Left ventricle myocardium inferior (tissue), 1 donor: ENCODE measurements around the gene RAB6B. TPM values are rescaled to one million over a fixed set of nuclear protein-coding genes. Genes with fewer than 3 reads are reported as not detected.

Source experiments
- DNase-seq: peaks from one replicate; pipeline ENCODE4 v3.0.0-alpha.2; 2020
- H3K27ac ChIP-seq: fragments of 200-600 bp; replicated peaks from 2 replicates; pipeline ENCODE4 v1.8.0; 2021
- H3K27me3 ChIP-seq: fragments of 200-600 bp; 2 replicates; pipeline ENCODE4 v1.8.0; 2021; ENCODE audit warnings: low read depth
- H3K36me3 ChIP-seq: fragments of 200-600 bp; 2 replicates; pipeline ENCODE4 v1.8.0; 2021
- H3K4me1 ChIP-seq: fragments of 200-600 bp; 2 replicates; pipeline ENCODE4 v1.8.0; 2021
- H3K4me3 ChIP-seq: fragments of 200-600 bp; 2 replicates; pipeline ENCODE4 v1.8.0; 2021; ENCODE audit warnings: mild to moderate bottlenecking, moderate library complexity
- H3K9me3 ChIP-seq: fragments of 200-600 bp; replicated peaks from 2 replicates; pipeline ENCODE4 v1.8.0; 2021
- intact Hi-C: fragments of 100-400 bp; cut with micrococcal nuclease; formaldehyde crosslinking; loops from one replicate; pipeline ENCODE4 v1.11.0; 2022
- total RNA-seq: library from RNA; stranded (reverse); fragmentation: NEBNext Ultra II Directional; extraction: Animal tissue kit (Norgen Biotek cat#: 25700); gene quantifications from one replicate; pipeline ENCODE4 v1.2.1, GENCODE V29; 2021
- TF ChIP-seq, protein P1 (sequence below): fragments of 200-600 bp; IDR thresholded peaks from 2 replicates; pipeline ENCODE4 v1.8.0; 2021; ENCODE audit warnings: antibody characterized with exemption, mild to moderate bottlenecking, borderline replicate concordance
- donor health status: DM: no; HTN: yes; CAD: no; lungs with severe emphysema.

RAB6B gene
- total RNA-seq, 1 donor from 2014 or later, result 59.1 TPM

GRCh38 chr3:133874761-133875438 is 20.8 kb downstream of the RAB6B start:
- TF ChIP-seq, protein P1, sequence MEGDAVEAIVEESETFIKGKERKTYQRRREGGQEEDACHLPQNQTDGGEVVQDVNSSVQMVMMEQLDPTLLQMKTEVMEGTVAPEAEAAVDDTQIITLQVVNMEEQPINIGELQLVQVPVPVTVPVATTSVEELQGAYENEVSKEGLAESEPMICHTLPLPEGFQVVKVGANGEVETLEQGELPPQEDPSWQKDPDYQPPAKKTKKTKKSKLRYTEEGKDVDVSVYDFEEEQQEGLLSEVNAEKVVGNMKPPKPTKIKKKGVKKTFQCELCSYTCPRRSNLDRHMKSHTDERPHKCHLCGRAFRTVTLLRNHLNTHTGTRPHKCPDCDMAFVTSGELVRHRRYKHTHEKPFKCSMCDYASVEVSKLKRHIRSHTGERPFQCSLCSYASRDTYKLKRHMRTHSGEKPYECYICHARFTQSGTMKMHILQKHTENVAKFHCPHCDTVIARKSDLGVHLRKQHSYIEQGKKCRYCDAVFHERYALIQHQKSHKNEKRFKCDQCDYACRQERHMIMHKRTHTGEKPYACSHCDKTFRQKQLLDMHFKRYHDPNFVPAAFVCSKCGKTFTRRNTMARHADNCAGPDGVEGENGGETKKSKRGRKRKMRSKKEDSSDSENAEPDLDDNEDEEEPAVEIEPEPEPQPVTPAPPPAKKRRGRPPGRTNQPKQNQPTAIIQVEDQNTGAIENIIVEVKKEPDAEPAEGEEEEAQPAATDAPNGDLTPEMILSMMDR, result no peak
- intact Hi-C loops, result no loop called here
- H3K27ac ChIP-seq, result no peak overlapping the region

GRCh38 chr3:133874344-133874743 is 21.3 kb downstream of the RAB6B start:
- H3K4me3 ChIP-seq, result no peak overlapping the region
- intact Hi-C loops, result no loop called here
- DNase-seq, result no peak

More at GRCh38 chr3:133874761-133875438, 20.8 kb downstream of the RAB6B start:
- H3K9me3 ChIP-seq, result peaks cover 16% of the 10 kb centered on the region
- H3K4me3 ChIP-seq, result no peak overlapping the region
- no peaks in the 10 kb centered on the region for H3K27me3 ChIP-seq
- H3K4me1 ChIP-seq, result no peaks in the 10 kb centered on the region
- no peaks in the 10 kb centered on the region for H3K36me3 ChIP-seq
- no peak for DNase-seq

GRCh38 chr3:133872781-133873180 is 22.9 kb downstream of the RAB6B start:
- TF ChIP-seq, protein P1, result no peak

More at GRCh38 chr3:133874344-133874743, 21.3 kb downstream of the RAB6B start:
- H3K27ac ChIP-seq, result no peak overlapping the region
- no peaks in the 10 kb centered on the region for H3K27me3 ChIP-seq
- H3K36me3 ChIP-seq, result no peaks in the 10 kb centered on the region
- TF ChIP-seq, protein P1, result no peak
- peaks cover 2% of the 10 kb centered on the region for H3K4me1 ChIP-seq
- H3K9me3 ChIP-seq, result peaks cover 16% of the 10 kb centered on the region

GRCh38 chr3:133872161-133872560 is 23.5 kb downstream of the RAB6B start:
- intact Hi-C loops, result no loop called here
- no peak for DNase-seq
- H3K27me3 ChIP-seq, result no peaks in the 10 kb centered on the region
- no peak overlapping the region for H3K4me3 ChIP-seq
- H3K9me3 ChIP-seq, result no peaks in the 10 kb centered on the region
- TF ChIP-seq, protein P1, result no peak
- peaks cover 17% of the 10 kb centered on the region for H3K4me1 ChIP-seq
- H3K27ac ChIP-seq, result no peak overlapping the region
- no peaks in the 10 kb centered on the region for H3K36me3 ChIP-seq

More at GRCh38 chr3:133872781-133873180, 22.9 kb downstream of the RAB6B start:
- Histone ChIP-seq H3K27ac (no peak overlapping the region), H3K4me1 (peaks cover 17% of the 10 kb centered on the region), H3K27me3 (no peaks in the 10 kb centered on the region), H3K36me3 (no peaks in the 10 kb centered on the region), H3K9me3 (no peaks in the 10 kb centered on the region), H3K4me3 (no peak overlapping the region)
- intact Hi-C loops, result no loop called here
- DNase-seq, result no peak

- Histone ChIP-seq H3K36me3 (no peaks in the 10 kb centered on the region), H3K9me3 (no peaks in the 10 kb centered on the region), H3K4me3 (no peak overlapping the region), H3K4me1 (peaks cover 17% of the 10 kb centered on the region), H3K27me3 (no peaks in the 10 kb centered on the region), H3K27ac (no peak overlapping the region)
- TF ChIP-seq, protein P1, result no peak
- intact Hi-C loops, result no loop called here
- no peak for DNase-seq
These were observed 24.2 kb downstream of the RAB6B start for GRCh38 chr3:133871368-133872090.
